Fibroblast of skin of right quadriceps (primary cell): ENCODE data around the gene GPR108.
"Not testable (repeated sequence)": the region's sequence is repeated elsewhere in the genome, so short reads cannot be mapped to it uniquely, and the experiment has no call there.

Experiments used
- DNase-seq: peaks from one replicate; pipeline ENCODE4 v3.0.0-alpha.2; 2013

GPR108 gene

GRCh38 chr19:6737284-6737872 is at the start of gene GPR108:
Gene GPR108, minus strand, starts transcription at chr19:6737580. Its CDS starts 4 bp downstream, at chr19:6737576.
- DNase-seq, result peak; percentile 100

GRCh38 chr19:6779206-6779605 is 41.8 kb upstream of the GPR108 start:
- no peak for DNase-seq

- DNase-seq, result no peak
Observed at GRCh38 chr19:6778386-6778785, 41.0 kb upstream of the GPR108 start.

GRCh38 chr19:6777434-6777833 is 40.1 kb upstream of the GPR108 start:
- DNase-seq, result no peak

- DNase-seq, result no peak
Observed at GRCh38 chr19:6776999-6777398, 39.6 kb upstream of the GPR108 start.

- DNase-seq, result not testable (repeated sequence)
Observed at GRCh38 chr19:6776045-6776444, 38.7 kb upstream of the GPR108 start.

- no peak for DNase-seq
Observed at GRCh38 chr19:6774821-6775707, 37.7 kb upstream of the GPR108 start.

GRCh38 chr19:6773323-6773931 is 36.0 kb upstream of the GPR108 start:
- DNase-seq, result no peak

GRCh38 chr19:6772866-6773322 is 35.5 kb upstream of the GPR108 start:
- no peak for DNase-seq

- DNase-seq, result no peak
Observed at GRCh38 chr19:6772028-6772865, 34.9 kb upstream of the GPR108 start, which contains the start of gene VAV1. Gene VAV1, plus strand, starts transcription at chr19:6772708. Its CDS starts 100 bp downstream, at chr19:6772808.

GRCh38 chr19:6771648-6772027 is 34.3 kb upstream of the GPR108 start:
- not testable (repeated sequence) for DNase-seq

GRCh38 chr19:6769006-6769619 is 31.7 kb upstream of the GPR108 start:
- no peak for DNase-seq

GRCh38 chr19:6768236-6768785 is 30.9 kb upstream of the GPR108 start:
- no peak for DNase-seq

- no peak for DNase-seq
Observed at GRCh38 chr19:6767357-6768235, 30.2 kb upstream of the GPR108 start, which contains the start of gene SH2D3A. Gene SH2D3A, minus strand, starts transcription at chr19:6767435. Its CDS starts 3,687 bp downstream, at chr19:6763748.

- DNase-seq, result no peak
Observed at GRCh38 chr19:6767081-6767356, 29.6 kb upstream of the GPR108 start.

GRCh38 chr19:6766357-6767080 is 29.1 kb upstream of the GPR108 start:
- no peak for DNase-seq

GRCh38 chr19:6765738-6766356 is 28.5 kb upstream of the GPR108 start:
- no peak for DNase-seq

GRCh38 chr19:6762253-6762797 is 24.9 kb upstream of the GPR108 start:
- DNase-seq, result not testable (repeated sequence)

GRCh38 chr19:6761053-6761676 is 23.8 kb upstream of the GPR108 start:
- DNase-seq, result no peak
